WTC11 (cell line): Measurements from ENCODE around the gene CROCC. TPM values are rescaled to one million over a fixed set of nuclear protein-coding genes. Genes with fewer than 3 reads are reported as not detected.

Source experiments
- ATAC-seq: fragments of 200-7000 bp; cut with Tn5 transposase; 2 replicates; pipeline ENCODE4 v1.10.0; 2021; ENCODE audit warnings: mild to moderate bottlenecking, moderate library complexity
- CTCF ChIA-PET: fragments of 300-600 bp; sonication (Branson Sonifier 250); formaldehyde crosslinking; loops from one replicate; lab custom pipeline; 2021; ENCODE audit warnings: antibody characterized with exemption; lab: Charles Lee
- POLR2A ChIA-PET: fragments of 350-600 bp; sonication (Branson Sonifier 250); formaldehyde crosslinking; loops from one replicate; lab custom pipeline; 2021; ENCODE audit warnings: antibody characterized with exemption; lab: Charles Lee
- DNase-seq: peaks from one replicate; pipeline ENCODE4 v3.0.0; 2021; ENCODE audit warnings: low spot score
- H3K27ac Mint-ChIP-seq: 2 replicates; pipeline ENCODE4 v1.8.0; 2021; ENCODE audit warnings: mixed read lengths
- H3K27me3 Mint-ChIP-seq: 2 replicates; pipeline ENCODE4 v1.8.0; 2021; ENCODE audit warnings: low read depth, mild to moderate bottlenecking, moderate library complexity, mixed read lengths
- H3K36me3 Mint-ChIP-seq: 2 replicates; pipeline ENCODE4 v1.8.0; 2021; ENCODE audit warnings: mixed read lengths
- H3K4me1 Mint-ChIP-seq: 2 replicates; pipeline ENCODE4 v1.8.0; 2022; ENCODE audit warnings: mixed read lengths
- H3K4me3 Mint-ChIP-seq: 2 replicates; pipeline ENCODE4 v1.8.0; 2021; ENCODE audit warnings: mild to moderate bottlenecking, moderate library complexity, mixed read lengths
- H3K9me3 Mint-ChIP-seq: 2 replicates; pipeline ENCODE4 v1.8.0; 2021; ENCODE audit warnings: mixed read lengths
- CBFB ChIP-seq: sonication (generic); formaldehyde crosslinking; IDR thresholded peaks from 2 replicates; pipeline ENCODE4 v1.8.1; 2022; ENCODE audit warnings: mild to moderate bottlenecking, low read depth, missing genetic modification reagents
- CREM ChIP-seq: sonication (generic); formaldehyde crosslinking; IDR thresholded peaks from 2 replicates; pipeline ENCODE4 v1.8.1; 2022; ENCODE audit warnings: mild to moderate bottlenecking, missing genetic modification reagents, moderate library complexity
- ELF4 ChIP-seq: sonication (generic); formaldehyde crosslinking; IDR thresholded peaks from 2 replicates; pipeline ENCODE4 v1.8.1; 2022; ENCODE audit warnings: low read depth, mild to moderate bottlenecking, moderate library complexity, missing genetic modification reagents
- FOXJ3 ChIP-seq: sonication (generic); formaldehyde crosslinking; IDR thresholded peaks from 2 replicates; pipeline ENCODE4 v1.9.0; 2021; ENCODE audit warnings: missing genetic modification reagents, mild to moderate bottlenecking, borderline replicate concordance
- GABPB1 ChIP-seq: sonication (generic); formaldehyde crosslinking; IDR thresholded peaks from 2 replicates; pipeline ENCODE4 v1.8.1; 2023; ENCODE audit warnings: mild to moderate bottlenecking, missing genetic modification reagents
- GRHL2 ChIP-seq: fragments of 250-450 bp; sonication (Bioruptor Pico); IDR thresholded peaks from 2 replicates; pipeline ENCODE4 v1.8.0; 2022; ENCODE audit warnings: mild to moderate bottlenecking, moderate library complexity; ENCODE audit not compliant: insufficient replicate concordance, severe bottlenecking
- GTF2I ChIP-seq: fragments of 250-450 bp; sonication (Bioruptor Pico); conservative IDR thresholded peaks from 2 replicates; pipeline ENCODE4 v1.4.0; 2021; ENCODE audit warnings: mild to moderate bottlenecking
- HMGXB4 ChIP-seq: sonication (generic); formaldehyde crosslinking; IDR thresholded peaks from 2 replicates; pipeline ENCODE4 v1.8.1; 2023; ENCODE audit warnings: mild to moderate bottlenecking, moderate library complexity, missing genetic modification reagents
- MXD4 ChIP-seq: fragments of 250-450 bp; sonication (Bioruptor Pico); IDR thresholded peaks from 2 replicates; pipeline ENCODE4 v1.8.0; 2021; ENCODE audit warnings: mild to moderate bottlenecking, moderate library complexity, borderline replicate concordance
- MYBL2 ChIP-seq: sonication (generic); formaldehyde crosslinking; IDR thresholded peaks from 2 replicates; pipeline ENCODE4 v1.8.1; 2023; ENCODE audit warnings: mild to moderate bottlenecking, moderate library complexity, missing genetic modification reagents
- NFATC4 ChIP-seq: fragments of 250-450 bp; sonication (Bioruptor Pico); IDR thresholded peaks from 2 replicates; pipeline ENCODE4 v1.9.0; 2021; ENCODE audit warnings: mild to moderate bottlenecking
- NR2C2 ChIP-seq: sonication (generic); formaldehyde crosslinking; IDR thresholded peaks from 2 replicates; pipeline ENCODE4 v1.8.0; 2022; ENCODE audit warnings: mild to moderate bottlenecking, missing genetic modification reagents
- OVOL2 ChIP-seq: fragments of 250-450 bp; sonication (Bioruptor Pico); IDR thresholded peaks from 2 replicates; pipeline ENCODE4 v1.9.0; 2021; ENCODE audit warnings: mild to moderate bottlenecking, borderline replicate concordance
- SMAD3 ChIP-seq: sonication (generic); formaldehyde crosslinking; IDR thresholded peaks from 2 replicates; pipeline ENCODE4 v1.8.0; 2022; ENCODE audit warnings: missing genetic modification reagents, mild to moderate bottlenecking, borderline replicate concordance
- SOX15 ChIP-seq: fragments of 250-450 bp; sonication (Bioruptor Pico); IDR thresholded peaks from 2 replicates; pipeline ENCODE4 v1.9.0; 2021; ENCODE audit warnings: mild to moderate bottlenecking
- SP1 ChIP-seq: sonication (generic); formaldehyde crosslinking; conservative IDR thresholded peaks from 2 replicates; pipeline ENCODE4 v1.8.1; 2022; ENCODE audit warnings: missing genetic modification reagents
- ZBTB21 ChIP-seq: sonication (generic); formaldehyde crosslinking; IDR thresholded peaks from 2 replicates; pipeline ENCODE4 v1.8.1; 2023; ENCODE audit warnings: mild to moderate bottlenecking, missing genetic modification reagents, borderline replicate concordance
- ZNF121 ChIP-seq: sonication (generic); formaldehyde crosslinking; IDR thresholded peaks from 2 replicates; pipeline ENCODE4 v1.8.0; 2023; ENCODE audit warnings: missing genetic modification reagents
- ZNF317 ChIP-seq: sonication (generic); formaldehyde crosslinking; IDR thresholded peaks from 2 replicates; pipeline ENCODE4 v1.8.1; 2023; ENCODE audit warnings: low read depth, mild to moderate bottlenecking, moderate library complexity, missing genetic modification reagents, borderline replicate concordance
- total RNA-seq: library from RNA; stranded (reverse); gene quantifications from 3 replicates; pipeline ENCODE4 v1.2.3, GENCODE V29; 2021
- TF ChIP-seq, protein P1 (sequence below): fragments of 250-450 bp; sonication (Bioruptor Pico); IDR thresholded peaks from 2 replicates; pipeline ENCODE4 v1.8.0; 2021; ENCODE audit warnings: mild to moderate bottlenecking
- TF ChIP-seq, protein P2 (sequence below): sonication (generic); formaldehyde crosslinking; IDR thresholded peaks from 2 replicates; pipeline ENCODE4 v1.8.0; 2022; ENCODE audit warnings: mild to moderate bottlenecking, missing genetic modification reagents
- TF ChIP-seq, protein P3 (sequence below): sonication (generic); formaldehyde crosslinking; IDR thresholded peaks from 2 replicates; pipeline ENCODE4 v1.8.1; 2022; ENCODE audit warnings: low read depth, missing genetic modification reagents, borderline replicate concordance

Gene CROCC
- total RNA-seq, 1 experiment from 2014 or later, result 75.6 TPM

DNA sequence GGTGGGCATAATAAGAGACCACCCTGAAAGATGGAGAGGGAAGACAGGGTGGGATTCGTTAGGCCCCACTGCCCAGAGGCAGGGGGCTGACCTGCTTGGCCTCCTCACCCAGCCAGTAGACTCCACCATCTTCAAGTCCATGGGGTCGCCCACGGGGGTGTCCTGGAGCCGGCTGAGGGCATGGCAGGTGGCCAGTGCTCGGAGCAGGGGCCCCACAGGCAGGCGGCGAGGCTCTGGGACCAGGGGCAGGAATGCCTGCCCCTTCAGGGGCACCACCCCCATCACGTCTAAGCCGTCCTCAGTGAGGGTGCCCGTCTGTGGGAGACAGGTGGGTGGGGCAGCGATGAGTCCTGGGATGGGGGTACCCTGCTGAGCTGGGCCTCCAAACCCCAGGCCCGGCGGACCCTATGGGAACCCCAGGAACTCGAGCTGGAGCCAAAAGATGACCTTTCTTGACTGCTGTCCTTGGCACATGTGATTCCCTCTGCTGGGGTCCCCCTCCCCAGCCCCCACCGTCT is 71.8 kb downstream of the CROCC start:
- no peaks in the 10 kb centered on the region for H3K9me3 Mint-ChIP-seq
- no peak for ATAC-seq

GRCh38 chr1:16996845-16997244 is 75.1 kb downstream of the CROCC start:
- TF ChIP-seq MYBL2 (CRISPR knock-in tag) (no peak), ELF4 (CRISPR knock-in tag) (no peak), ZNF121 (CRISPR knock-in tag) (no peak), SOX15 (CRISPR knock-in tag) (no peak), SMAD3 (no peak), CBFB (CRISPR knock-in tag) (no peak), GRHL2 (CRISPR knock-in tag) (no peak), FOXJ3 (no peak), GTF2I (no peak), NFATC4 (CRISPR knock-in tag) (no peak), HMGXB4 (CRISPR knock-in tag) (no peak)
- TF ChIP-seq, protein P1, sequence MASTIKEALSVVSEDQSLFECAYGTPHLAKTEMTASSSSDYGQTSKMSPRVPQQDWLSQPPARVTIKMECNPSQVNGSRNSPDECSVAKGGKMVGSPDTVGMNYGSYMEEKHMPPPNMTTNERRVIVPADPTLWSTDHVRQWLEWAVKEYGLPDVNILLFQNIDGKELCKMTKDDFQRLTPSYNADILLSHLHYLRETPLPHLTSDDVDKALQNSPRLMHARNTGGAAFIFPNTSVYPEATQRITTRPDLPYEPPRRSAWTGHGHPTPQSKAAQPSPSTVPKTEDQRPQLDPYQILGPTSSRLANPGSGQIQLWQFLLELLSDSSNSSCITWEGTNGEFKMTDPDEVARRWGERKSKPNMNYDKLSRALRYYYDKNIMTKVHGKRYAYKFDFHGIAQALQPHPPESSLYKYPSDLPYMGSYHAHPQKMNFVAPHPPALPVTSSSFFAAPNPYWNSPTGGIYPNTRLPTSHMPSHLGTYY (CRISPR knock-in tag), result no peak
- TF ChIP-seq, protein P2, sequence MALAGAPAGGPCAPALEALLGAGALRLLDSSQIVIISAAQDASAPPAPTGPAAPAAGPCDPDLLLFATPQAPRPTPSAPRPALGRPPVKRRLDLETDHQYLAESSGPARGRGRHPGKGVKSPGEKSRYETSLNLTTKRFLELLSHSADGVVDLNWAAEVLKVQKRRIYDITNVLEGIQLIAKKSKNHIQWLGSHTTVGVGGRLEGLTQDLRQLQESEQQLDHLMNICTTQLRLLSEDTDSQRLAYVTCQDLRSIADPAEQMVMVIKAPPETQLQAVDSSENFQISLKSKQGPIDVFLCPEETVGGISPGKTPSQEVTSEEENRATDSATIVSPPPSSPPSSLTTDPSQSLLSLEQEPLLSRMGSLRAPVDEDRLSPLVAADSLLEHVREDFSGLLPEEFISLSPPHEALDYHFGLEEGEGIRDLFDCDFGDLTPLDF (CRISPR knock-in tag), result no peak
- Mint-ChIP-seq H3K27me3 (no peaks in the 10 kb centered on the region), H3K36me3 (peaks cover 10% of the 10 kb centered on the region), H3K4me1 (no peaks in the 10 kb centered on the region), H3K27ac (no peak overlapping the region), H3K9me3 (no peaks in the 10 kb centered on the region), H3K4me3 (no peak overlapping the region)
- no peak for DNase-seq
- ChIA-PET POLR2A (interaction anchor here (0.6 kb wide), 1 partner anchor 11 kb away, joined by 8 read pairs; no protein-coding TSS in a partner anchor), CTCF (interaction anchor here (3.1 kb wide), 1 partner anchor 10 kb away, joined by 12 read pairs; no protein-coding TSS in a partner anchor)
- no peak for ATAC-seq

More for the DNA sequence above, 71.8 kb downstream of the CROCC start:
- H3K4me3 Mint-ChIP-seq, result no peak overlapping the region
- H3K27ac Mint-ChIP-seq, result no peak overlapping the region
- TF ChIP-seq OVOL2 (CRISPR knock-in tag), result no peak
- no peak for TF ChIP-seq ZBTB21 (CRISPR knock-in tag)
- TF ChIP-seq, protein P3, sequence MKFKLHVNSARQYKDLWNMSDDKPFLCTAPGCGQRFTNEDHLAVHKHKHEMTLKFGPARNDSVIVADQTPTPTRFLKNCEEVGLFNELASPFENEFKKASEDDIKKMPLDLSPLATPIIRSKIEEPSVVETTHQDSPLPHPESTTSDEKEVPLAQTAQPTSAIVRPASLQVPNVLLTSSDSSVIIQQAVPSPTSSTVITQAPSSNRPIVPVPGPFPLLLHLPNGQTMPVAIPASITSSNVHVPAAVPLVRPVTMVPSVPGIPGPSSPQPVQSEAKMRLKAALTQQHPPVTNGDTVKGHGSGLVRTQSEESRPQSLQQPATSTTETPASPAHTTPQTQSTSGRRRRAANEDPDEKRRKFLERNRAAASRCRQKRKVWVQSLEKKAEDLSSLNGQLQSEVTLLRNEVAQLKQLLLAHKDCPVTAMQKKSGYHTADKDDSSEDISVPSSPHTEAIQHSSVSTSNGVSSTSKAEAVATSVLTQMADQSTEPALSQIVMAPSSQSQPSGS, result no peak
- no peak for TF ChIP-seq ZNF317 (CRISPR knock-in tag)
- TF ChIP-seq FOXJ3, result no peak
- TF ChIP-seq SP1 (CRISPR knock-in tag), result no peak
- no peak for TF ChIP-seq CREM (CRISPR knock-in tag)
- no peak for TF ChIP-seq GABPB1 (CRISPR knock-in tag)
- no peak for TF ChIP-seq NR2C2 (CRISPR knock-in tag)
- TF ChIP-seq MXD4 (CRISPR knock-in tag), result no peak
- TF ChIP-seq HMGXB4 (CRISPR knock-in tag), result no peak
- peaks cover 4% of the 10 kb centered on the region for H3K36me3 Mint-ChIP-seq
- ChIA-PET POLR2A (interaction anchor here (0.6 kb wide), 1 partner anchor 14 kb away, joined by 6 read pairs; no protein-coding TSS in a partner anchor), CTCF (interaction anchor here (1.4 kb wide), 1 partner anchor 42 kb away, joined by 4 read pairs; no protein-coding TSS in a partner anchor)
- no peak for DNase-seq
- no peaks in the 10 kb centered on the region for H3K4me1 Mint-ChIP-seq
- H3K27me3 Mint-ChIP-seq, result no peaks in the 10 kb centered on the region
